Liver (tissue), 3 donors: ENCODE measurements around the gene HIVEP3.

Source experiments
- CTCF ChIP-seq: fragments of 150-350 bp; IDR thresholded peaks from 2 replicates; pipeline ENCODE4 v1.5.1; 2017; ENCODE audit warnings: improper control_type of control experiment, low read depth, low read length; ENCODE audit not compliant: missing input control
- EGR1 ChIP-seq, 2 donors: IDR thresholded peaks; 2 replicates each; pipeline ENCODE4 v1.6.1; 2016 to 2018; ENCODE audit warnings: antibody characterized with exemption in 2 of 2, low read depth in 2 of 2
- FOXA1 ChIP-seq: IDR thresholded peaks from 2 replicates; pipeline ENCODE4 v1.6.1; 2016; ENCODE audit warnings: antibody characterized with exemption
- JUND ChIP-seq, 2 donors: IDR thresholded peaks; 2 replicates each; pipeline ENCODE4 v1.6.1; 2016; ENCODE audit warnings: antibody characterized with exemption in 2 of 2
- donor health status: healthy.
- donor health status: healthy.

DNA sequence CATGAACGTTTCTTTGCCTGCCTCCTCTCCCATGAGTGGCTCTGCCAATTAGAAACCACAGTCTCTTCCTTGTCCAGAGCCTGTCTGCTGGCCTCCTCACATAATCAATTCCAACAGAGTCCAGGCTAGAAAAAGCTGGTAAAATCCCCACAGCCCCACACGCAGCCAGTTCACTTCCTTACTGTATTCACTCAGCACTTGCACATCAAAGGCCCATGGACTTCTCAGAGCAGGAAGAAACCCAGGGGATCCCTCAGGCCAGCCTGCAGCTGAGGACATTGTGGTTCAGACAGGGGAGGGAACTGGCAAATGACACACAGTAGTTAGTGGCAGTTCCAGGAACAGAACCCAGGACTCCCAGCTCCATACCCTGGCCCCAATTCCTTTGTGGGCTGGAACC, 262.7 kb downstream of the HIVEP3 start:
- TF ChIP-seq CTCF (no peak), FOXA1 (no peak), JUND (IDR thresholded peaks at IDR 0.05) (no peak), EGR1 (IDR thresholded peaks at IDR 0.05; ENCODE audit: low read depth in 2 of 2) (no peak)
